Cardiac muscle cell (in vitro differentiated cells and primary cell): ENCODE data around the gene SCYGR1. TPM values are rescaled to one million over a fixed set of nuclear protein-coding genes. Genes with fewer than 3 reads are reported as not detected.
"Not testable (repeated sequence)": the region's sequence is repeated elsewhere in the genome, so short reads cannot be mapped to it uniquely, and the experiment has no call there.

Source experiments
- DNase-seq, 2 donors: peaks; one replicate each; pipeline versions ENCODE4 v3.0.0 to v3.0.0-alpha.2; 2010 to 2017; ENCODE audit warnings: low read depth in 1 of 2, low spot score in 1 of 2
- H3K27ac ChIP-seq: fragments of 200-600 bp; sonication (generic); 2 replicates; pipeline ENCODE4 v1.5.1; 2016
- H3K27me3 ChIP-seq: fragments of 200-600 bp; sonication (generic); 2 replicates; pipeline ENCODE4 v1.6.0; 2016; ENCODE audit warnings: control low read depth
- H3K36me3 ChIP-seq: fragments of 200-600 bp; sonication (generic); 2 replicates; pipeline ENCODE4 v1.5.1; 2016; ENCODE audit warnings: control low read depth
- H3K4me1 ChIP-seq: fragments of 200-600 bp; sonication (generic); 2 replicates; pipeline ENCODE4 v1.8.1; 2017; ENCODE audit warnings: low read depth, mild to moderate bottlenecking, mixed run types
- H3K4me3 ChIP-seq: fragments of 200-600 bp; sonication (generic); 2 replicates; pipeline ENCODE4 v1.5.1; 2016; ENCODE audit warnings: mild to moderate bottlenecking
- H3K9me3 ChIP-seq: fragments of 200-600 bp; sonication (generic); 2 replicates; pipeline ENCODE4 v1.5.1; 2017; ENCODE audit warnings: low read depth, mild to moderate bottlenecking, control low read depth
- polyA plus RNA-seq: library from polyadenylated mRNA; unstranded; fragments of >200 nt; fragmentation: Nextera tagmentation; extraction: Ambion mirVana; gene quantifications from 2 replicates; pipeline ENCODE4 v1.2.1, GENCODE V29; 2016
- total RNA-seq: library from RNA; depleted of rRNA; stranded (reverse); fragments of >200 nt; gene quantifications from 2 replicates; pipeline ENCODE4 v1.2.3, GENCODE V29; 2016
- TF ChIP-seq, protein P1 (sequence below): IDR thresholded peaks from 2 replicates; pipeline ENCODE4 v1.5.1; 2012; ENCODE audit warnings: low read depth, mild to moderate bottlenecking, low read length

SCYGR1 gene, protein sequence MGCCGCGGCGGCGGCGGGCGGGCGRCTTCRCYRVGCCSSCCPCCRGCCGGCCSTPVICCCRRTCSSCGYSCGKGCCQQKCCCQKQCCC
- not detected in 2 replicates for total RNA-seq
- polyA plus RNA-seq = not detected in 2 replicates

DNA sequence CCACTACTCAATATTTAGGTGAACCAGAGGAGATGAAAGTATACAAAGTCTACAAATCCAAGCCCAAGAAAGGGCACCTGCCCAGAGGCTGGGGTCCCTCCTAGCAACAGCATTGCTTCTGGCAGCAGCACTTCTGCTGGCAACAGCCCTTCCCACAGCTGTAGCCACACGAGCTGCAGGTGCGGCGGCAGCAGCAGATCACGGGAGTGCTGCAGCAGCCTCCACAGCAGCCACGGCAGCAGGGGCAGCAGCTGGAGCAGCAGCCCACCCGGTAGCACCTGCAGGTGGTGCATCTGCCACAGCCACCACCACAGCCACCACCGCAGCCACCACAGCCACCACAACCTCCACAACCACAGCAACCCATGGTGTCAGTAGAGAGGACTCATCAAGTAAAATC lies at the start of gene SCYGR1:
Gene SCYGR1, minus strand, starts transcription at position 367 of the 400 bp plus-strand sequence. Its CDS starts 0 bp downstream, at position 367.
- DNase-seq, H3K9me3 ChIP-seq, H3K27ac ChIP-seq: not testable (repeated sequence)

DNA sequence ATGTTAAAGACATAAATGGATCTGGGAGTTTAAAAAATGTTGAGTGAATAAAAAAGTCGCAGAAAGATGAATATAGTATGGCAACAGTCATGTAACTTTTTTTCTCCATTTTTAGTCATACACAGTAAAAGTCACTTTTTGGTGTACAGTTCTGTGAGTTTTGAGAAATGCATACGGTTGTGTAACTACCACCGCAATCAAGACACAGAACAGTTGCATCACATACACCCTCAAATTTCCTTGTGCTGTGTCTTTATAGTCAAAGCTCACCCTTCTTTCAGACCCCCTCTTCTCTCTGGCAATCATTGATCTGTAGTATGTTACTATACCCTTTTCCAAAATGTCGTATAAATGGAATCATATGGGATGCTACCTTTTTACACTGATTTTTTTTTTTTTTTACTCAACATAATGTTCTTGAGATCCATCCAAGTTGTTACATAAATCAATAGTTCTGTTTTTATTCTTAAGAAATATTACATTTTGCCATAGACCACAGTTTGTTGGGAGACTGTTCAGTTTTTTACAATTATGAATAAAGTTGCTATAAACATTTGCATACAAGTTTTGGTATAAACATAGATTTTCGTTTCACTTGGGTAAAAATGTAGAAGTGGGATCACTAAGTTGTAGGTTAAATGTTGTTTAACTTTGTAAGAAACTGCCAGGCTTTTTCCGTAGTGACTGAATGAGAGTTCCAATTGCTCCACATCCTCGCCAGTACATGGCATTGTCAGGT lies 48.9 kb upstream of the SCYGR1 start:
- Histone ChIP-seq H3K27me3 (no peaks in the 10 kb centered on the region), H3K9me3 (no peaks in the 10 kb centered on the region), H3K27ac (no peak overlapping the region), H3K36me3 (no peaks in the 10 kb centered on the region), H3K4me3 (no peak overlapping the region), H3K4me1 (no peaks in the 10 kb centered on the region)
- TF ChIP-seq, protein P1, sequence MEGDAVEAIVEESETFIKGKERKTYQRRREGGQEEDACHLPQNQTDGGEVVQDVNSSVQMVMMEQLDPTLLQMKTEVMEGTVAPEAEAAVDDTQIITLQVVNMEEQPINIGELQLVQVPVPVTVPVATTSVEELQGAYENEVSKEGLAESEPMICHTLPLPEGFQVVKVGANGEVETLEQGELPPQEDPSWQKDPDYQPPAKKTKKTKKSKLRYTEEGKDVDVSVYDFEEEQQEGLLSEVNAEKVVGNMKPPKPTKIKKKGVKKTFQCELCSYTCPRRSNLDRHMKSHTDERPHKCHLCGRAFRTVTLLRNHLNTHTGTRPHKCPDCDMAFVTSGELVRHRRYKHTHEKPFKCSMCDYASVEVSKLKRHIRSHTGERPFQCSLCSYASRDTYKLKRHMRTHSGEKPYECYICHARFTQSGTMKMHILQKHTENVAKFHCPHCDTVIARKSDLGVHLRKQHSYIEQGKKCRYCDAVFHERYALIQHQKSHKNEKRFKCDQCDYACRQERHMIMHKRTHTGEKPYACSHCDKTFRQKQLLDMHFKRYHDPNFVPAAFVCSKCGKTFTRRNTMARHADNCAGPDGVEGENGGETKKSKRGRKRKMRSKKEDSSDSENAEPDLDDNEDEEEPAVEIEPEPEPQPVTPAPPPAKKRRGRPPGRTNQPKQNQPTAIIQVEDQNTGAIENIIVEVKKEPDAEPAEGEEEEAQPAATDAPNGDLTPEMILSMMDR = no peak
- peak in 1 of 2 donors; percentile 59 for DNase-seq

More for the DNA sequence above, at the start of gene SCYGR1:
- not testable (repeated sequence) for H3K36me3 ChIP-seq, H3K4me1 ChIP-seq, H3K27me3 ChIP-seq, H3K4me3 ChIP-seq

DNA sequence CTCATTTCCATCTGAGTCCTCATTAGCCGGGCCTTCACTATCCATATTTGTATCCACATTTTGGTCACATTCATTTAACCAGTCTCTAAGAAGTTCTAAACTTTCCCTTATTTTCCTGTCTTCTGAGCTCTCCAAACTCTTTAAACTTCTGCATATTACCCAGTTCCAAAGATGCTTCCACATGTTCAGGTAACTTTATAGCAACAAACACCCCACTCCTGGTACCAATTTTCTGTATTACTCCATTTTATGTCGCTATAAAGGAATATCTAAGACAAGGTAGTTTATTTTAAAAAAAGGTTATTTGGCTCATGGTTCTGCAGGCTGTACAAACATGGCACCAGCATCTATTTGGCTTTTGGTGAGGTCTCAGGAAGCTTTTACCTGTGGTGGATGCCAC lies 45.4 kb upstream of the SCYGR1 start:
- Histone ChIP-seq H3K4me1 (no peaks in the 10 kb centered on the region), H3K36me3 (no peaks in the 10 kb centered on the region), H3K27ac (no peak overlapping the region), H3K27me3 (no peaks in the 10 kb centered on the region), H3K9me3 (no peaks in the 10 kb centered on the region), H3K4me3 (no peak overlapping the region)
- TF ChIP-seq, protein P1 = no peak
- DNase-seq = no peak

GRCh38 chr2:227430639-227431038 lies 42.9 kb upstream of the SCYGR1 start:
- Histone ChIP-seq H3K4me3 (no peak overlapping the region), H3K27ac (no peak overlapping the region), H3K27me3 (no peaks in the 10 kb centered on the region), H3K36me3 (no peaks in the 10 kb centered on the region), H3K9me3 (no peaks in the 10 kb centered on the region), H3K4me1 (no peaks in the 10 kb centered on the region)
- TF ChIP-seq, protein P1 = no peak
- peak in 1 of 2 donors; percentile 73 for DNase-seq

GRCh38 chr2:227428731-227429285 lies 41.1 kb upstream of the SCYGR1 start:
- no peaks in the 10 kb centered on the region for H3K36me3 ChIP-seq
- H3K4me1 ChIP-seq = no peaks in the 10 kb centered on the region
- peak in 1 of 2 donors; percentile 85 for DNase-seq
- H3K4me3 ChIP-seq = no peak overlapping the region
- no peaks in the 10 kb centered on the region for H3K27me3 ChIP-seq
- no peak overlapping the region for H3K27ac ChIP-seq
- TF ChIP-seq, protein P1 = no peak
- H3K9me3 ChIP-seq = no peaks in the 10 kb centered on the region
